GM18909 (cell line): ENCODE results near the gene MEGF8.

Source experiments
- ATAC-seq: cut with Tn5 transposase; IDR thresholded peaks from one replicate; pipeline ENCODE4 v1.9.1; 2021; ENCODE audit warnings: mild to moderate bottlenecking; ENCODE audit not compliant: unreplicated experiment, poor library complexity

MEGF8 gene

DNA sequence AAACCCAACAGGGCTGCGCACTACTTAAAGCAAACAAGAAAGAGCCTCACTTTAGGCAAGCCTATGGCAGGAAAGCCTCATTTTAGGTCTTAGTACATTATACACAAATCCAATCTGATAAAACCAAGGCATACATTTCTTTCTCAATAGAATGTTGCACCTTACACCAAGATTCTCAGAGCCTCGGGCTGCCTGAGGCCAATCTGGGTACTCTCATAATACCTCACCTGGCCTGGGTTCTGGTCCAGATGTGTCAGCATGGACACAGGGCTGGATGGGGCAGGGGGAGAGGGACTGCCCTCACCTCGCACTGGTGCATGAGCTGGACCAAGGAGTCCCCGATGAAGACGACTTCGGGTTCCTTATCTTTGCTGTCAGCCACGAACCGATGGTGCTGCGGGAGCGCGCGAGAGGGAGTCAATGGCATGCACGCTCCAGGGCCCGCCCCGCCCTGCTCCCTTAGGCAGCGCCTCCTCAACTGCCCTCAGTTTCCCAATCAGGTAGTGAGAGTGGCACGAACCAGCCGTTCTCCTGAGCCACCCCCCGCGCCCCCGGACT is 23.7 kb upstream of the MEGF8 start, which contains the start of gene PRR19:
Gene PRR19 (plus strand): TSS at position 487 of the 558 bp plus-strand sequence. CDS start 7,453 bp downstream, outside the sequence.
- ATAC-seq, result peak; percentile 12

DNA sequence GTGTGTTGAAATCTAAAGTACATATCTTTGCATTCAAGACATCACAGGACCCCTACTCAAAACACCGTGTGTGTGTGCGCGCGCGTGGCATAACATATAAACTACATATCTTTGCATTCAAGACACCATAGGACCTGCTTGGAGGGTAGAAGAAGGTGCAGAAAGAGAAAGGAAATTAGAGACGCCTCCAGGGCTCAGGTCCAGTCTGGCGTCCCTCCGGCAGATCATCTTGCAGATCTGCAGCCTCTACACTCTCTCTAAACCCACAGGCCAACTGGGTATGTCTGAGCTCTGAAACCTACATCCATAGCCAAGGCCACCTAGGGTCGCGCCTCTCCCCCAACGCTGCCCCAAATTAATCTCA is 22.4 kb upstream of the MEGF8 start:
- ATAC-seq, result no peak

DNA sequence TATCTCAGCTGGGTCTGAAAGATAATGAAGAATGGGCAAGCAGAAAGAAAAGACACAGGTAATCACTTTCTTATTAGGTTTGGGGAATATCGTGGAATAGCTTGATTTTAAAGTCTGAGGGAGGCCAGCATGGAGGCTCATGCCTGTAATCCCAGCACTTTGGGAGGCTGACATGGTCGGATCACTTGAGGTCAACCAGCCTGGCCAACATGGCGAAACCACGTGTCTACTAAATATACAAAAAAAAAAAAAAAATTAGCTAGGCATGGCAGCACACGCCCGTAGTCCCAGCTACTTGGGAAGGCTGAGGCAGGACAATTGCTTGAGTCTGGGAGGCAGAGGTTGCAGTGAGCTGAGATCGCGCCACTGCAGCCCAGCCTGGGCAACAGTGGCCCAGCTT is 21.6 kb upstream of the MEGF8 start:
- ATAC-seq, result no peak

DNA sequence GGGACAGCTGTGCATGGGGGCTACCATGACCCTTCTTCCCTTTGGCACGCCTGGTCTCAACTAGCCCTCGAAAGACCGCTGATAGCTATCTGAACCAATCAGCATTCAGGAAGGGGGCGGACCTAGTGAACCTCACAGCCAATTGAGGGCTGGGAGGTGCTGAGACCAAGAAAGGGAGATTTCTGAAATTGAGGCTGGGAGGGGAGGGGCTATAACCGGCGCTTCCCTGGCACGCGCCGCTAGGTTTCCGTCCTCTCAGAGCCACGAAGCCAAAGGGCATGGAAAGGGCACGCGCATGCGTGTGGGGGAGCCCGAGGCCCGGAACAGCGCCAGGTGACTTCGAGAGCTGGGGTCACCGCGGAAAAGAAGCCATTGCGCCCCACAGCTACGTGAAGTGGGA is 18.8 kb upstream of the MEGF8 start:
- no peak for ATAC-seq

DNA sequence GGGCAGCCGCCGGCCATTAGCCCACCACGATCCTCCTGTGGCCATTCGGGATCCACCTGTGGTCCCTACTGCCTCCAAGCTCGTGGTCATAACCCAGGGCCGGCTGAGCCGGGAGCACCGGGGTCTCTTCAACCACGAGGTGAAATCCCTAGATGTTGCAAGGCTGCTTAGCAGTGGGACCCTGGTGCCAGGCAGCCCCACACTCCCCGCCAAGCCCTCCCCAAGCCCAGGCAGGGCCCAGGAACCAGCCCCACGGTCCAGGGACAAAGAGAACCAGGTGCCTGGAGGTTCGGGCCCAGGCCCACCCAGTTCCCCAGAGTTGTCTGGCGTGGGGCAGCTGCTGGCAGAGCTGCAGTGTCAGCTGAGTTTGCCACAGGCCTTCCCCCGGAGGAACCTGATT is 15.7 kb upstream of the MEGF8 start:
- ATAC-seq, result no peak

DNA sequence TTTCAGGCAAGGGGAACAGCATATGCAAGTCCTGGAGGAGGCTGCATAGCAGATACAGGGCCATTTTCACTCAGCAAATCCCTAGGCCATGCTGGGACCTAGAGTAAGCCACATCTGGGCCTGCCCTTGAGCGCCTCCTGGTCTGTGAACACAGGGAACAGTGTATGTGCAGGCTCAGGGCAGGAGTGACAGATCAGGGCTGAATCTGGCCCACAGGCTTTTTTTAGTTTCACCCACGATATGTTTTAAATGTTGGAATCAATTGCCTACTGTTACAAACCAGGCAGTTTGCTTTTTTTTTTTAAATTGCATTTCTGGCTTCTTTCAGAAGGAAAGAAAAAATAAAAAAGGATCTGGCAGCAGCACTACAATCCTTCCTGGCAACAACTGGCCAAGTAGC is 13.8 kb upstream of the MEGF8 start:
- no peak for ATAC-seq

DNA sequence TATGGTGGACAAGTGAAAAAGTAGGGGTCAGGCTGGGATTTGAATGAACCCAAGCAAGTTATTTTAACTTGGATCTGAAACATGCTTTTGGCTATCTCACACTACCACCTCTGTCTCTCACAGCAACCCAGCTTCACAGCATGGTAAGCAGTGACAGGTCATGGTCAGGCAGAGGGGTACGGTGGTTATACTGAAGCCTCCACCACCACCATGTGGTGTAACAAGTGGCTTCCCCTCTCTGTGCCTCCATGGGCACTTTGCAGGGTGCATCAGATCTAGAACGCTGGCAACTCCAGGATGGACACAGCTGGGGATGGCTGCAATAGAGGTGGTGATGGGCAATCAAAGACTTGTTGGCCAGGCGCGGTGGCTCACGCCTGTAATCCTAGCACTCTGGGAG is 13.1 kb upstream of the MEGF8 start:
- no peak for ATAC-seq

DNA sequence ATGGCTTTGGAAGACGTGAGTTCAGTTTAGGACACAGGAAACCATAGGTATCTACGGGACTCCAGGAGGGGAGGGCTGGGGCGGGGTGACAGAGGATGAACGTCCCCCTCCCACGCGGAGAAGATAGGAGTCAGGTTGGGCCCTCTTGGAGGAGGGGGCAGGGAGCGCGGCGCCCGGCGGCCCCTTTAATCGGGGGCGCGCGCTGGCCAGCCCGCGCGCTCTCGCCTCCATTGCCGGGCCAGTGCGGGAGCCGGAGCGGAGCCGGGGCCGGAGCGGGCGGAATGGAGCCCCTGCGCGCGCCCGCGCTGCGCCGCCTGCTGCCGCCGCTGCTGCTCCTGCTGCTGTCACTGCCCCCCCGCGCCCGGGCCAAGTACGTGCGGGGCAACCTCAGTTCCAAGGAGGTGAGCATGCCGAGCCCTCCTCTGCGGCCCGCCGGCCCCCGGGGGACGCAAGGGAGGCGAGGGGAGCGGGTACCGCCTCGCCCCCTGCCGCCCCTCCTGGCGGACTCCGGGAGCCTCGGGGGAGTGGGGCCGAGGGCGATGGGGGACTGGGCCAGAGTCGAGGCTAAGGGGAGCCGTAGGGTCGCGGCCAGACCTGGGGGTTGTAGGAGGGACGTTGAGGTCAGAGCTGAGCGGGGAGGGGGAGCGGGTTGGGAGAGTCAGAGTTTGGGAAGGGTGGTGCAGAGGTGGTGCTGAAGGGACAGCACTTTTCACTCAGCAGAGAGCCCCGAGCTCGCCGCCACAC is 12.2 kb upstream of the MEGF8 start, which contains the start of gene TMEM145:
Gene TMEM145 (plus strand): TSS at position 214 of the 744 bp plus-strand sequence. CDS start 68 bp downstream, at position 282.
- ATAC-seq, result no peak

DNA sequence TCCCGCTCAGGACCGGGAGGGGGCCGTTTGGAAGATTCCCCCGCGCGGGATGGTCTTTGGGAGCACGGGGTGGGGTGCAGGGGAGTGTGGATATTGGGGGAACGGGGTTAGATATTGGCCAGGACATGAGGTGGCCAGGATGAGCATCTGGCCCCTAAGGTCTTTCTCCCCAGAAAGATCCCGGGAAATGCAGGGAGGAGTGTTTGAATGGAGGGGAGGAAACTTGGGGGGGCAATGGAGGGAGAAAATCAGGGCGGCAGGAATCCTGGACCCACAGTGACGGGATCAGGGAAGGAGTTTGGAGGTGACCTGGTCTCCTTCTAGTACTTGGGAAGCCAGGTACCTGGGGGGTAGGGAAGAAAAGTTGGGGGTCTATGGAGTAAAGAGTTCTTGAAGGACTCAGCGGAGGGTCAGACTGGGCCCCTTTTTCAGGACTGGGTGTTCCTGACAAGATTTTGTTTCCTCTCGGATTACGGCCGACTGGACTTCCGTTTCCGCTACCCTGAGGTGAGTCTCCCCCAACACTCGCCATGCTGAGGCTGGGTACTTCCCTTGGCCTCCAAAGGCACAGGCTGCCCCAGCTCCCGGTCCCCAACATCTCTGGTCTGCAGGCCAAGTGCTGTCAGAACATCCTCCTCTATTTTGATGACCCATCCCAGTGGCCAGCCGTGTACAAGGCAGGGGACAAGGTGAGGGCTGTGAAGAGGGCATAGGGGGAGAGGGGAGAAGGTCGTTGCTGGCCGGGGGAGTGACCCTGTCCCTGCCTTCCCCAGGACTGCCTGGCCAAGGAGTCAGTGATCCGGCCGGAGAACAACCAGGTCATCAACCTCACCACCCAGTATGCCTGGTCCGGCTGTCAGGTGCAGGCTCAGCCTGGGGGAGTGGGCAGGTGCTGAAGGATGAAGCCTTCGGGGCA is 11.3 kb upstream of the MEGF8 start:
- no peak for ATAC-seq

DNA sequence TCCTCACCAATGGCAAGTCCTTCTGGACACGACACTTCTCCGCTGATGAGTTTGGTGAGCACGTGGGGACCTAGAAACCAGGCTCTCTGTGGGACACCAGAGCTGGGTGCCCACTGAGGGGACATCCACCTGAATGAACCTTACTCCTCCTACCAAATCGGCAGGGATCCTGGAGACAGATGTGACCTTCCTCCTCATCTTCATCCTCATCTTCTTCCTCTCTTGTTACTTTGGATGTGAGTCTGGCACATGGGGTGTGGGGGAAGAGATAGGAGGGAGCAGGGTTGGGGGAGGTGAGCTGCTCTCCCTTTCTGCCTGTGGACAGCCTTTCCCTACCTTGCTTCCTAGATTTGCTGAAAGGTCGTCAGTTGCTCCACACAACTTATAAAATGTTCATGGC is 10.4 kb upstream of the MEGF8 start:
- ATAC-seq, result no peak

DNA sequence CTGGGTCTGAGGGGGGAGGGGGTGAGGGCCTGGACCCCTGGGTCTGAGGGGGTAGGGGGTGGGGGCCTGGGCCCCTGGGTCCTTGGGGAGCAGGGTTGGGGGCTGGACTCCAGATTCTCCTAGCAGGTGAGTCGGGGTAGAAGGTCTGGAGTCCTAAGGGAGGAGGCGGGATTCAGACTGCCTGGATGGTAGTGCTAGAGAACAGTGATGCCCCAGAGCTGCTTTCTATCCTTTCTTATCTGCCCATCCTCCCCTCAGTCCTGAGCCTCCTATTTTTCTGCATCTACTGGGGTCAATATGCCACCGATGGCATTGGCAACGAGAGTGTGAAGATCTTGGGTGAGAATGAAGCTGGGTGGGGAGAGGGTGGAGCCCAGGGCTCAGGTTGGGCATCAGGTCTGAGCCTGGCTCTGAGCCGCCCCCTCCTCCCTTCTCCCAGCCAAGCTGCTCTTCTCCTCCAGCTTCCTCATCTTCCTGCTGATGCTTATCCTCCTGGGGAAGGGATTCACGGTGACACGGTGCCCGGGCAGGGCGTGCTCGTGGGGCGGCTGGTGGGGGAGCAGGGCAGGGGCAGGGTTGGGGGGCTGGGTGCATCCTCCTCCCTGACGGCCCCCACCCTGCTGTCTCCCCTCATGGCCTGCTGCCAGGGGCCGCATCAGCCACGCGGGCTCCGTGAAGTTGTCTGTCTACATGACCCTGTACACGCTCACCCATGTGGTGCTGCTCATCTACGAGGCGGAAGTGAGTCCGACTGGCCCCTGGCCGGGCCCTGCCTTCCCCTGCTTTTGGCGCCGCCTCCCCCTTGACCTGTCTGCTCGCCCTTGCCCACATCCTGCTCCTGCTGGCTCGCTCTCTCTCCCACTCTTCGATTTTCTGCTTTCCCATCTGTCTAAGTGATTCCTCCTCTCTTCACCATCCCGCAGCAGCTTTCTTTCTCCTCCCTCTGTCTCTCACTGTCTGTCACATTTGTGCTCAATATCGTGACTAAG is 8.9 kb upstream of the MEGF8 start:
- ATAC-seq, result no peak

DNA sequence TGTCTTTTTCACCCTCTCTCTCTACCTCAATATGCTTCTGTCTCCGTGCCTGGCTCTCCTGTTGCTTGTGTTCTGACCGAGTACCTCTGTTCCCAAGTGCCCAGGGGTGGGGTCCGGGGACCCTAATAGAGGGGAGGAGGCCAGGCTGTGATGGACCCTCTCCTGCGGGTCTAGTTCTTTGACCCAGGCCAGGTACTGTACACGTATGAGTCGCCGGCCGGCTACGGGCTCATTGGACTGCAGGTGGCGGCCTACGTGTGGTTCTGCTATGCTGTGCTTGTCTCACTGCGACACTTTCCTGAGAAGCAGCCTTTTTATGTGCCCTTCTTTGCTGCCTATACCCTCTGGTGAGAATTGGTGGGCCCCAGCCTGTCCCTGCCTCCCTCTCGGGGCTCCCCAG is 7.9 kb upstream of the MEGF8 start:
- no peak for ATAC-seq

DNA sequence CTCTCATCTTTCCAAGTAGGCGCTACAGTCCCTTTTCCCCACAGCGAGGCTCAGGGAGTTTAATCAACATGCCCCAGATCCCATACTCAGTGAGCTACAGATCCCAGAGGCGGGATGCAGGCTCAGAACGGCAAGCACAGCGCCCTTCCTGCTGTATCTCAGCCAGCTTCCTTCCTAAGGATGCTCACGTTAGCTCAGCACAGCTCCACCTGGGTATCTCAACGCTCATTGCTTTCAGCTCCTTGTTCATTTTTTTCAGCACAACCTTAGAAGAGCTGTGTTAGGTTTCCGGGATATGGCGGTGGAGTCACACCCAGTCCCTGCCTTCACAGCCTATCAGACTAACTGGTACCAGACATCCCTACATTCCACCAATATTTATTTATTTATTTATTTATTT is 3.1 kb upstream of the MEGF8 start:
- no peak for ATAC-seq

DNA sequence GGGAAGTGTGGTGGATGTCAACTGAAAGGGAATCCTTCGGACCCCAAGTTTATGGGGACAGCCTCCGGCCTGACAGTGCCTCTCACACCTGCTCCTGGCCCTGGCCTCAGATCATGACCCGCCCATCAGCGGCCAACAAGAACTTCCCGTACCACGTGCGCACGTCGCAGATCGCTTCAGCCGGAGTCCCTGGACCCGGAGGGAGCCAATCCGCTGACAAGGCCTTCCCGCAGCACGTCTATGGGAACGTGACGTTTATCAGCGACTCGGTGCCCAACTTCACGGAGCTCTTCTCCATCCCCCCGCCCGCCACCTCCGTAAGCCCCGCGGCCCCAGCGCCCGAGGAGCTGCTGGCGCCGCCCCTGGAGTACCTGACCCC is 2.0 kb upstream of the MEGF8 start:
- ATAC-seq, result no peak

DNA sequence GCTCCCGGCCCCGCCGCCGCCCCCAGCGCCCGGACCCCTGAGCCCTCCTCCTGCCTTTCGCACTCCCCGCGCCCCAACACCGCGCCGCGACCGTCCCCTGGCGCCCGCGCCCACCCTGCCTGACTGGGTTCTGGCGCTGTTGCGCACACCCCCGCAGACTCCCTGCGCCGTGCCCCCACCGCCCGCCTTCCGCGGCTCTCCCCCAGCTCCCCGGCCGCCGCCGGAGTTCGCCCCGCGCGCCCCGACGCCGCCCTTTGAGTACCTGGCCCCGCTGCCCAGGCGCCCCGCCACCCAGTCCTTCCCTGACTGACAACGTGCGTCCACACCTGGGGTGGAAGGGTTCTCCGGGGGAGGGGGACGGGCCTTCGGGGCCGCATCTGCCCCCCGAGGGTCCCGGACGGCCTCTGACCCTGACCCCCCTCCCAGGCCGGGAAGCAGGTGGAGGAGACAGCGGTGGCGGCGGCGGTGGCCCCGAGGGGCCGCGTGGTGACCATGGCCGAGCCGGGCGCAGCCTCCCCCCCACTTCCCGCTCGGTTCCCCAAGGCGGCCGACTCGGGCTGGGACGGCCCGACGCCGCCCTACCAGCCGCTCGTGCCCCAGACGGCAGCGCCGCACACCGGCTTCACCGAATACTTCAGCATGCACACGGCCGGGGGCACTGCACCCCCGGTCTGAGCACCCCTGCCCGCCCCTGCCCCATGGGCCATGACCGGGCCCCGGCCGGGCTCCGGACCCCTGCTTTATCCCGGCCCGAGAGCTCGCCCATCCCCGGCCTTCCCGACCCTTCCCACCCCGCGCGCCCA is 1.4 kb upstream of the MEGF8 start:
- ATAC-seq, result no peak

DNA sequence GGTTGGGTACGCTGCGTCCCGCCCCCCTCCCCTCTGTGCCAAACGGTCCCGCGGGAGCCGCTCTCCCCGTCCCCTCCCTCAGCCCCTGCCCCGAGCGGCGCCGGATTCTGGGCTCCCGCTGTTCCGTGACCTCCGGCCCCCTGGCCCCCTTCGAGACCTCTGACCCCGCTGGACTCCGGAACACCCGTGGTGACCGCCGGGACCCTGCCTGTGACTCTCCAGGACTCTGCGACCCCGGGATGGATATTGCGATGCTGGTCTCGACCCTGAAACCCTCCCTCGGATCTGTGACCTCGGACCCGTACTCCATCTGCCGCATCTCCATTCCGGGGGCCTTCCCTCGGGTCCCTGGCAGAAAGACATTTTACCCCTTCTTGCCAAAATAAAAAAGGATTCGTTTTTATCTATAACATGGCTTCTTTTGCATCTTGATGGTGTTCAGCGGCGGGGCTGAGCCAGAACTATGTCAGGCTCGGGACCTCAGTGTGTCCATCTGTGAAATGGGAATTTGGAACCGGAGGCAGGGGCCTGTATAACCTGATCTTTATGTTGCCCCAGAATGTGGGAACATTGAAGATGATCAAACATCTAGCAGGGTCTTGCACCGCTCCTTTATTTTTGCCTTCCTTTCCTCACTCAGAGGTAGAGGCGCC is 654 bp upstream of the MEGF8 start:
- ATAC-seq, result no peak

DNA sequence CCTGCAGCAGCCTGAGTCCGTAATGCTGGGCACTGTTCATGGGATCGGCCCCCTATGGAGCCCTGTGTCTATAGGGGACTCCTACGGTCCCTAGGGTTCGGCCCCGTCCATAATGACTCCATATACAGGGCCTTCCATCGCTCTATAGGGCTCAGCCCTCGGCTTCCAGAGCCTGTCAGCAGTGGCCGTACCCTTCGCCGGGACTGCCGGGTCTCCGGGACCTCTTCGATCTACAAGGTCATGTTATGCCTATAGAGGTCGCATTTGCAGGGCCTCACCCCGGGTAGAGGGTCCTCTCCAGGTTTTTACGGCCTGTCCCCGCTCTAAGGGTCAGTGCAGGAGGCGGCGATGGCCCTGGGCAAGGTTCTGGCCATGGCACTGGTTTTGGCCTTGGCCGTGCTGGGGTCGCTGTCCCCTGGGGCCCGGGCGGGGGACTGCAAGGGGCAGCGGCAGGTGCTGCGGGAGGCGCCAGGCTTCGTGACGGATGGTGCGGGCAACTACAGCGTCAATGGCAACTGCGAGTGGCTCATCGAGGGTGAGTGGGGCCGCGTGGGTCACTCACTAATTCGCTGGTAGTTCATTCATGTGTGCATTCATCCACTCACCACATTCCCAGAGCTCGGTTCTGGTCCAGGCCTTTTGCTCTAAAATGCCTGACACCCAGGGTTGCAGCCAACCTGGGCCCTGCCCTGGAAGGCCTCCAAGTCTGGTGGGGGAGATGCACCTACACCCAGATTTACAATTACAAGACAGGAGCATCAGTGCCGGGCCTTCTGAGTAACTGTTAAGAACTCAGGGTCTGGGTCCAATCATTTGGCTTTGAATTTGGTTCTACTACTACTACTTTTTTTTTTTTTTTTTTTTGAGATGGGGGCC is 699 bp downstream of the MEGF8 start:
- ATAC-seq, result peak; percentile 14

DNA sequence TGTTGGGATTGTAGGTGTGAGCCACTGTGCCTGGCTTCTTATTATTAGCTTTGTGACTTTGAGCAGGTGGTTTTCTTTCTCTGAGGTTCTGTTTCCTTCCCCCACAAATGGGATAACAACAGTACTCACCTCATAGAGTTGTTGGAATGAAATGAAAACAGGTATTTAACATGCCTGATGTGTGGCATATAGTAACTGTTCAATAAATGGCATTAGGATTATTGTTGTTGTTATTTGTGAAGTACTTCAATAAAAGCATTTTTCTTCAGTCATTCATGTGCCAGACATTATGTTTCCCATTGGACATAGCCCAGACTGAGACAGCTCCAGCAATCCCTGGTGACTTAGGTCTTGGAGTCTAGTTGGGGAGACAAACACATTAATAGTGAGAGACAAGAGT is 1.5 kb downstream of the MEGF8 start:
- ATAC-seq, result no peak
